Spinal cord (tissue), 10 donors: Measurements from ENCODE around the gene PHACTR3. TPM values are rescaled to one million over a fixed set of nuclear protein-coding genes. Genes with fewer than 3 reads are reported as not detected.
A peak's percentile ranks its signal among the peaks of the same experiment; 100 is the strongest.

Experiments used
- DNase-seq, 6 donors: peaks; one replicate each; pipeline versions ENCODE4 v3.0.0 to v3.0.0-alpha.2; 2013 to 2015; ENCODE audit warnings: low spot score in 6 of 6, low read depth in 4 of 6
- H3K27ac ChIP-seq: one replicate; pipeline ENCODE4 v1.5.1; 2013; ENCODE audit warnings: low read depth, low read length, control low read depth
- H3K27me3 ChIP-seq: one replicate; pipeline ENCODE4 v1.6.1; 2013; ENCODE audit warnings: low read length; ENCODE audit not compliant: control insufficient read depth, insufficient read depth
- H3K36me3 ChIP-seq: one replicate; pipeline ENCODE4 v1.6.1; 2013; ENCODE audit warnings: low read length; ENCODE audit not compliant: control insufficient read depth, insufficient read depth
- H3K4me1 ChIP-seq: one replicate; pipeline ENCODE4 v1.6.1; 2013; ENCODE audit warnings: low read length; ENCODE audit not compliant: control insufficient read depth, insufficient read depth
- H3K4me3 ChIP-seq: one replicate; pipeline ENCODE4 v1.5.1; 2013; ENCODE audit warnings: low read depth, low read length, control low read depth
- H3K9me3 ChIP-seq: one replicate; pipeline ENCODE4 v1.6.1; 2013; ENCODE audit warnings: low read length; ENCODE audit not compliant: control insufficient read depth, insufficient read depth
- WGBS: methylation state at CpG from one replicate; pipeline ENCODE4 v1.1.5; 2013; ENCODE audit warnings: missing lambda C conversion rate; ENCODE audit not compliant: insufficient coverage; 5-methylcytosine and 5-hydroxymethylcytosine counted together
- polyA plus RNA-seq, 2 donors: library from polyadenylated mRNA; unstranded; fragments of 120-200 nt; gene quantifications; one replicate each; pipeline ENCODE4 v1.2.1, GENCODE V29; 2013; ENCODE audit not compliant: insufficient read length in 2 of 2
- total RNA-seq, 2 donors: library from RNA; depleted of rRNA in 1 of 2; stranded (reverse); fragments of 120-200 nt in 1 of 2; fragments of >200 nt in 1 of 2; gene quantifications; one replicate each; pipeline versions ENCODE4 v1.2.3 to v1.2.4, GENCODE V29; 2013 to 2014
- donor health status: healthy.

The PHACTR3 gene
- total and polyA plus RNA-seq, 4 donors: 23.5 to 97.8 (median 52.6) TPM

DNA sequence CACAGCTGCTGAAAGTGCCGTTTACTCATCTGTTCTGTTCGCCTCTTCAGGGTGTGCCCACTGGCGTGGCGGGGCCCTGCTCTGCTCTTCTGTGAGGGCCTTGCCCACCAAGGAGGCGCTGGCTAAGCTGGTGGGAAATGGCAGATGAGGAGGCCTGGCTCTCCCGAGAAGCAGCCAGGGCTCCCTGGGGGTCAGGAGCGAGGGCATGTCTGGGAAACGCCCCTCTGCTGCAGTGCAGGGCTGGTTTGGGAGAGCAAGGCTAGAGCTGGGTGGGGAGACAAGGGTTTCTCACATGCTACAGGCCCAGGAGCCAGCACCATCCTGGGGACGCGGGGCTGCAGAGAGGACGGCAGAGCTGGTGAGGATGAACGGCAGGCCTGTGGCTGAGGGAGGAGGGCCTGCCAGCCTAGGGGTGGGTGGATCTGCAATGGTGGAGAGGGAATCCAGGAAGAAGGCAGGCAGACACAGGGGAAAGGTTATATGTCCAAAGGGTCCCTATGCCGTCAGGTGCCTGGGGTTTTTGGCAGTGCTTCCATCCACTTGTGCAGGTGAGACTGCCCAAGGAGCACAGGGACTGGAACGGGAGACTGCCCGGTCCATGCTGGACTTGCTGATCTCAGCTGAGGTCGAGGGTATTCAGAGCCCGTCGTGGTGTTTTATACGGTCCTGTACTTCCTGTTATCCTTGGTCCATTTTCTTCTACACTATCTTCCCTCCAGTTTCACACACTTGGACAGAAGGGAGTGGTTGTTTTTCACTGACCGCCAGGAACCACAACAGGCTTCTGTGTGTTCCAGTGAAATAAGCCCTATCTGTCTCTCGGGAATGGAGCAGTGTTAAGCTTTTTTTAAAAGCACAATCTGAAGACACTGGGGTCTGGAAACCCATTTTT lies 209.9 kb downstream of the PHACTR3 start:
- Histone ChIP-seq H3K36me3 (peaks cover 22% of the 10 kb centered on the region), H3K27ac (peak overlapping the region; percentile 10)
- DNase-seq: no peak

DNA sequence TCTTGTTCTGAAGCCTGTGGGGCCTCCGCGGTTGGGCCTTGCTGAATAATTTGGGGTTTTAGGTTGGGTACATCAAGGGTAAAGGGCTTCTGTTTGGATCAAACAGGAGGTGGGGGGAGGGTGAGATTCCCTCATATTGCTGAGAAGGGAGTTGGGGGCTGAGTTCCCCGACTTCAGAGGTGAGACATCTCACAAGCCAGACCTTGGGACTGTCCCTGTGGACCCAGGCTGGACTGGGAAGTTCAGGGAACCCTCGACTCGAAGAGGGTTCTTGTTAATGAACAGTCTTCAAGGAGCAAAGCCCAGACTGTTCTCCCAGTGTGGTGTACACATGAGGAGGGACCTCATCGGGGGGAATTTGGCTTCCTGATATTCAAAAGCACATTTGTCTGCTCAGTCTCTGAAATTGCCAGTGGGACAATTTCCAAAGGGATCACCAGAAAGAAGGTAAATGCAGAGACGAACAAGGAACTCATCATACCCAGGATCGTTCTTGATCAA lies 210.6 kb downstream of the PHACTR3 start:
- Histone ChIP-seq H3K27me3 (no peaks in the 10 kb centered on the region), H3K4me1 (peaks cover 57% of the 10 kb centered on the region), H3K9me3 (no peaks in the 10 kb centered on the region), H3K27ac (no peak overlapping the region), H3K4me3 (no peak overlapping the region), H3K36me3 (peaks cover 27% of the 10 kb centered on the region)
- no peak for DNase-seq
- WGBS: 89% methylated on average over 6 of the region's 8 CpGs

More for the DNA sequence above, 209.9 kb downstream of the PHACTR3 start:
- no peaks in the 10 kb centered on the region for H3K9me3 ChIP-seq
- 68% methylated on average over 17 of the region's 21 CpGs for WGBS
- peaks cover 55% of the 10 kb centered on the region for H3K4me1 ChIP-seq
- no peak overlapping the region for H3K4me3 ChIP-seq
- H3K27me3 ChIP-seq: no peaks in the 10 kb centered on the region

DNA sequence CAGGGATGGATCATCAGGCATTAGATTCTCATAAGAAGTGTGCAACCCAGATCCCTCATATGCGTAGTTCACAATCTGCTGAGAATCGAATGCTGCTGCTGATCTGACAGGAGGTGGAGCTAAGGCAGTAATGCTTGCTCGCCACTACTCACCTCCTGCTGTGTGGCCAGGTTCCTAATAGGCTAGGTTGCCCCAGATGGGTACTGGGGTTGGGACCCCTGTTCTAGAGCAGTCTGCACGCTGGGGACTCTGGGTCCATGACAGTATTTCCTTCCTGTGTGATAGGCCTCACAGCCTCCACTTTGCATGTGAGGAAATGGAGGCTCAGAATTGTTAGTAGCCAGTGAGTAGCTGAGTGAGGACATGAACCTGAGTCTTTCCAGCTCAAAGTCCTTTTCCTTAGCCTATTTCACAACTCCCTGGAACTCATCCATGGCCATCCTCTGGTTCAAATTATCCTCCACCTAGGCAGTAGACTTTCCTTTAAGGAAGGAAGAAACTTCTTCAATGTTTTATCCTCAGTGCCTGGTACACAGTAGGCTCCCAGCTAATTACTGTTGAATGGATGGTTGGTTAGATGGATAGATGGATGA lies 211.9 kb downstream of the PHACTR3 start:
- Histone ChIP-seq H3K27ac (no peak overlapping the region), H3K9me3 (no peaks in the 10 kb centered on the region), H3K27me3 (no peaks in the 10 kb centered on the region), H3K4me1 (peaks cover 57% of the 10 kb centered on the region), H3K4me3 (no peak overlapping the region), H3K36me3 (peaks cover 27% of the 10 kb centered on the region)
- DNase-seq: no peak
- 100% methylated on average over 4 of the region's 4 CpGs for WGBS

- WGBS: 100% methylated on average over 1 of the region's 4 CpGs
- Histone ChIP-seq H3K4me1 (peaks cover 49% of the 10 kb centered on the region), H3K4me3 (no peak overlapping the region), H3K9me3 (no peaks in the 10 kb centered on the region), H3K36me3 (peaks cover 23% of the 10 kb centered on the region), H3K27ac (no peak overlapping the region), H3K27me3 (no peaks in the 10 kb centered on the region)
- no peak for DNase-seq
Observed at GRCh38 chr20:59817406-59817805, 213.1 kb downstream of the PHACTR3 start.

DNA sequence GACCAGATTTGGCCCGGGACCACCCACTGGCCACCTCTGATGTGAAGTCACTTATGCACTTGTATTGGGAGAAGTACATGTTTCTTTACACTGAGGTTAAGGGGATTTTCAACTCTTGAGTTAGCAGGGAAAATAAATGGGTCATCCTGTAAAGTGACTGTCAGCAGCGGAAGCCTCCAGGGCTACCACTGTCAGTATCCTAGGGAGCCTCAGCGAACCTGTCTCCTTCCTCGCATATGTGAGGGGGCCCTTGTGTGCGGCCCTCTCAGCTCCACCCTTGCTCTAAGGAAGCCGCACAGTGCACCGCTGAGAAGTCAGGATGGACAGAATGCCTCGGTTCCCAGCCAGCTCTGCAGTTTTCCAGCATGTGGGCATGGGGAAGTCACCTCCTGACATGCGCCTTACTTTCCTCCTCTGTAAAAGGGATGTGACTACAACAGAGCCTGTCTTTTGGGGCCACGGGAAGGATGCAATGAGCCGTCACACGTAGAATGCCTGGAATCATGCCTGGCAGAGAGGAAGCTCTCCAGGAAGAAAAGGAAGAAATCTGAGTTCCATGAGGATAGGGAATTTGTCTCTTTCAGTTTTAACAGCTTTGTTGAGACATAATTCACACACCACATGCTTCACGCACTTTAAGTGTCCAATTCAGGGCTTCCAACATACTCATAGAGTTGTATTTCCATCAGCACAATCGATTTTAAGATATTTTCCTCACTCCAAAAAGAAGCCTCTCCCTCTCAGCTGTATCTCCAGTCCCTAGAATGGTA lies 213.7 kb downstream of the PHACTR3 start:
- DNase-seq: peak in 1 of 6 donors; percentile 90
- peaks cover 24% of the 10 kb centered on the region for H3K36me3 ChIP-seq
- H3K27me3 ChIP-seq: no peaks in the 10 kb centered on the region
- WGBS: 89% methylated on average over 8 of the region's 14 CpGs
- no peaks in the 10 kb centered on the region for H3K9me3 ChIP-seq
- no peak overlapping the region for H3K27ac ChIP-seq
- no peak overlapping the region for H3K4me3 ChIP-seq
- peaks cover 49% of the 10 kb centered on the region for H3K4me1 ChIP-seq

DNA sequence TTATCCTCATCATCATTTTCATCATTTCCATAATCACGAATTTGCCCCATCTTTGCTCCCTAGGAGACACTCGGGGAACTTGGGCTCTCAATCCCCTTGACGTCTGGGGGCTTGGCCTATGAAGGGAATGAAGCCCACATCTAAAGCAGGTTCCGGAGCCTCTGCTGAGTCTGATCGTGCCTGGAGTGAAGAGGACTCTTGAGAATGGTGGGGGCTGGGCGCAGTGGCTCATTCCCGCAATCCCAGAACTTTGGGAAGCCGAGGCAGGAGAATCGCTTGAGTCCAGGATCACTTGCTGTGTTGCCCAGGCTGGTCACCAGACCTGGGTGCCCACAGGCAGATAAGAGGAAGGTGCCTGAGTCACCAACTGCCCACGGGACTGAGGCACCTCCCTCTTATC lies 214.6 kb downstream of the PHACTR3 start:
- no peak for DNase-seq
- WGBS: 95% methylated on average over 8 of the region's 10 CpGs
- H3K9me3 ChIP-seq: no peaks in the 10 kb centered on the region
- H3K36me3 ChIP-seq: peaks cover 20% of the 10 kb centered on the region
- no peak overlapping the region for H3K4me3 ChIP-seq
- H3K4me1 ChIP-seq: peaks cover 46% of the 10 kb centered on the region
- H3K27me3 ChIP-seq: no peaks in the 10 kb centered on the region
- no peak overlapping the region for H3K27ac ChIP-seq

GRCh38 chr20:59819496-59820203 lies 215.3 kb downstream of the PHACTR3 start:
- H3K4me1 ChIP-seq: peaks cover 41% of the 10 kb centered on the region
- H3K9me3 ChIP-seq: no peaks in the 10 kb centered on the region
- no peaks in the 10 kb centered on the region for H3K27me3 ChIP-seq
- H3K4me3 ChIP-seq: no peak overlapping the region
- 83% methylated on average over 18 of the region's 20 CpGs for WGBS
- H3K36me3 ChIP-seq: peaks cover 19% of the 10 kb centered on the region
- H3K27ac ChIP-seq: peak overlapping the region; percentile 18
- no peak for DNase-seq

DNA sequence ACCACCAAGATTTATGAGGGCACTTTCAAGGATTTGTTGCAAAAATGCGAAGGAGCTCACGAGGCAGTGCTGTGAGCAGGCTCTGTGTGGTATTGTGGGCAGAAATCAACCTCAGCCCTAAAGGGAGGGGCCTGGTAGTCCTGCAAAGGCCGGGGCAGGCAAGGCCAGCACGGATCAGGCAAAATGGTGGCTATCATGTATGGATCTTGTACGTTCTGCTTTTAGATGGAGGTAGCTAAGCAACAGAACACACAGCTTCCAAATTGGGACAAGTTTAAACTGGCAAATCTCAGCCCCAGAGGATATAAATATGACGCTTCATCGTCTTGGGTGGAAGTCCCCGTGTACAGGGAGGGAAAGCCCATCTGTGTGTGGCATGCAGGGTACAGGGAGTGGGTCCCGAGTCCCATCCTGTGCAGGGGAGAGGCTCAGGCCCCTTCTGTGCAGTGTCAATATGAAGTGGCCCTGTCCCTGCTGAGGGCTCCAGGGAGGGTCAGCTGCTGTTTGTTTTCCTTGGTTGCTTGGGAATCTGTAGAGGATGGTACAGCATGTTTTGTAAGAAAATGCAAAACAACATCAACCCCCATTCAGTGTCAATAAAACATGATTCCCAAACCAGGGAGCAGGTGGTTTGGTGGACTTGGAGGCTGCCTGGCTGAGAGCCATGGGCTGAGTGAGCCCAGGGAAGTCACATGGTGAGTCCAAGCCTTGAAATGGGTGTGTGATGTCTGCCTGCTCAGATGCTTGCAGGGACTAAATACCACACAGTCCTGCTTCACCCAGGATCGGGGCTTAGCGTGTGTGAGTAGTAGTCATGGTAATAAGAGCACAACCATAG lies 216.1 kb downstream of the PHACTR3 start:
- 36% methylated on average over 9 of the region's 11 CpGs for WGBS
- Histone ChIP-seq H3K4me3 (no peak overlapping the region), H3K4me1 (peaks cover 42% of the 10 kb centered on the region), H3K27me3 (no peaks in the 10 kb centered on the region), H3K27ac (peak overlapping the region; percentile 18), H3K36me3 (peaks cover 23% of the 10 kb centered on the region), H3K9me3 (no peaks in the 10 kb centered on the region)
- DNase-seq: peak in 3 of 6 donors; percentile 43 to 82 (median 74)
